TTC549 (cell line): ENCODE data around the gene SLC25A42.
"Not testable (repeated sequence)": the region's sequence is repeated elsewhere in the genome, so short reads cannot be mapped to it uniquely, and the experiment has no call there.

ENCODE experiments used
- FAIRE-seq: peaks from 2 replicates; lab custom pipeline; 2012; peaks lifted over from hg19 to GRCh38; lab: Jason Lieb, UNC

SLC25A42 gene

GRCh38 chr19:19138109-19138981 is 74.6 kb downstream of the SLC25A42 start, which contains the start of gene TMEM161A:
Gene TMEM161A, minus strand, starts transcription at chr19:19138478. Its CDS starts 50 bp downstream, at chr19:19138428.
- FAIRE-seq, result peak; percentile 65

- FAIRE-seq, result no peak
These were observed 76.1 kb downstream of the SLC25A42 start for GRCh38 chr19:19139876-19140229.

GRCh38 chr19:19140476-19140875 is 76.7 kb downstream of the SLC25A42 start:
- no peak for FAIRE-seq

- FAIRE-seq, result no peak
These were observed 78.6 kb downstream of the SLC25A42 start for GRCh38 chr19:19142347-19142746.

- FAIRE-seq, result no peak
These were observed 81.5 kb downstream of the SLC25A42 start for GRCh38 chr19:19145281-19145680.

- FAIRE-seq, result no peak
These were observed 82.2 kb downstream of the SLC25A42 start for GRCh38 chr19:19145684-19146608.

GRCh38 chr19:19146865-19147264 is 83.1 kb downstream of the SLC25A42 start:
- FAIRE-seq, result no peak

- FAIRE-seq, result no peak
These were observed 83.5 kb downstream of the SLC25A42 start for GRCh38 chr19:19147344-19147743.

- FAIRE-seq, result not testable (repeated sequence)
These were observed 84.7 kb downstream of the SLC25A42 start for GRCh38 chr19:19148504-19148903.

GRCh38 chr19:19149435-19149834 is 85.6 kb downstream of the SLC25A42 start:
- no peak for FAIRE-seq

- no peak for FAIRE-seq
These were observed 87.6 kb downstream of the SLC25A42 start for GRCh38 chr19:19151418-19151817.

- FAIRE-seq, result no peak
These were observed 89.0 kb downstream of the SLC25A42 start for GRCh38 chr19:19152668-19153384.

GRCh38 chr19:19154768-19155494 is 91.1 kb downstream of the SLC25A42 start:
- FAIRE-seq, result no peak

- FAIRE-seq, result no peak
These were observed 91.9 kb downstream of the SLC25A42 start for GRCh38 chr19:19155495-19156219.

- no peak for FAIRE-seq
These were observed 94.0 kb downstream of the SLC25A42 start for GRCh38 chr19:19157808-19158207.

GRCh38 chr19:19159534-19159933 is 95.7 kb downstream of the SLC25A42 start:
- no peak for FAIRE-seq

GRCh38 chr19:19160461-19161035 is 96.8 kb downstream of the SLC25A42 start:
- FAIRE-seq, result no peak

GRCh38 chr19:19162495-19162894 is 98.7 kb downstream of the SLC25A42 start:
- no peak for FAIRE-seq
